ENCODE measurements around the gene PLOD3.

GRCh38 chr7:101220295-101220694 is 2.9 kb upstream of the PLOD3 start:
- TF ChIP-seq EZH2 (IDR thresholded peaks at IDR 0.05; ENCODE audit: low read length) (no peak), CTCF (optimal IDR thresholded peaks at IDR 0.05 in 1 of 3, IDR thresholded peaks at IDR 0.05 in 1 of 3, conservative IDR thresholded peaks at IDR 0.05 in 1 of 3; ENCODE audit: extremely low read depth in 1 of 3, insufficient read depth in 2 of 3, low read length in 3 of 3) (no peak)

Measured in keratinocyte (primary cell).